ENCODE results near the gene HUNK. TPM values are rescaled to one million over a fixed set of nuclear protein-coding genes. Genes with fewer than 3 reads are reported as not detected.
"Not testable (repeated sequence)": the region's sequence is repeated elsewhere in the genome, so short reads cannot be mapped to it uniquely, and the experiment has no call there.

The HUNK gene
- polyA plus RNA-seq, 10 donors, result 5.3 to 13.4 (median 7.0) TPM

- no peak for DNase-seq
Observed at GRCh38 chr21:31869750-31870149, 3.1 kb upstream of the HUNK start.

- DNase-seq, result peak in 1 of 3 donors; percentile 61
Observed at GRCh38 chr21:31870472-31871193, 2.2 kb upstream of the HUNK start.

- not testable (repeated sequence) for DNase-seq
Observed at GRCh38 chr21:31871371-31871770, 1.4 kb upstream of the HUNK start.

GRCh38 chr21:31872072-31872451 is 758 bp upstream of the HUNK start:
- DNase-seq, result no peak

GRCh38 chr21:31873275-31873695 is 465 bp downstream of the HUNK start:
- peak in 1 of 3 donors; percentile 73 for DNase-seq

GRCh38 chr21:31873696-31874599 is 1.1 kb downstream of the HUNK start:
- peak in 2 of 3 donors; percentile 74 to 83 for DNase-seq

GRCh38 chr21:31874812-31875212 is 2.0 kb downstream of the HUNK start:
- DNase-seq, result peak in 1 of 3 donors; percentile 63

- DNase-seq, result peak in 1 of 3 donors; percentile 83
Observed at GRCh38 chr21:31875496-31876015, 2.7 kb downstream of the HUNK start.

- no peak for DNase-seq
Observed at GRCh38 chr21:31877463-31877957, 4.7 kb downstream of the HUNK start.

- DNase-seq, result no peak
Observed at GRCh38 chr21:31878831-31879230, 6.0 kb downstream of the HUNK start.

- no peak for DNase-seq
Observed at GRCh38 chr21:31879241-31879650, 6.4 kb downstream of the HUNK start.

- no peak for DNase-seq
Observed at GRCh38 chr21:31879911-31880310, 7.1 kb downstream of the HUNK start.

- DNase-seq, result no peak
Observed at GRCh38 chr21:31880816-31881215, 8.0 kb downstream of the HUNK start.

GRCh38 chr21:31882711-31883110 is 9.9 kb downstream of the HUNK start:
- DNase-seq, result no peak

GRCh38 chr21:31885146-31885545 is 12.3 kb downstream of the HUNK start:
- DNase-seq, result no peak

GRCh38 chr21:31886915-31887314 is 14.1 kb downstream of the HUNK start:
- no peak for DNase-seq

- DNase-seq, result peak in 2 of 3 donors; percentile 73 to 93
Observed at GRCh38 chr21:31887391-31887841, 14.6 kb downstream of the HUNK start.

GRCh38 chr21:31888936-31889371 is 16.1 kb downstream of the HUNK start:
- DNase-seq, result peak in 1 of 3 donors; percentile 65

- DNase-seq, result no peak
Observed at GRCh38 chr21:31889460-31889859, 16.6 kb downstream of the HUNK start.

GRCh38 chr21:31892686-31893085 is 19.9 kb downstream of the HUNK start:
- DNase-seq, result no peak

- DNase-seq, result no peak
Observed at GRCh38 chr21:31893851-31894415, 21.1 kb downstream of the HUNK start.

GRCh38 chr21:31894457-31894856 is 21.6 kb downstream of the HUNK start:
- DNase-seq, result no peak
